Hepatocyte (in vitro differentiated cells): ENCODE data around the gene SLC17A9.

Source experiments
- EZH2 ChIP-seq: fragments of 200-600 bp; sonication (generic); IDR thresholded peaks from 2 replicates; pipeline ENCODE4 v1.6.1; 2016; ENCODE audit warnings: antibody characterized with exemption, mild to moderate bottlenecking, borderline replicate concordance
- EZH2phosphoT487 ChIP-seq: fragments of 200-600 bp; sonication (generic); IDR thresholded peaks from one replicate; pipeline ENCODE4 v1.6.1; 2018; ENCODE audit warnings: antibody characterized with exemption, mild to moderate bottlenecking, low read depth, moderate library complexity; ENCODE audit not compliant: unreplicated experiment, severe bottlenecking
- TF ChIP-seq, protein P1 (sequence below): fragments of 200-600 bp; sonication (generic); IDR thresholded peaks from 2 replicates; pipeline ENCODE4 v1.5.1; 2016; ENCODE audit warnings: antibody characterized with exemption, mild to moderate bottlenecking; ENCODE audit not compliant: poor library complexity

DNA sequence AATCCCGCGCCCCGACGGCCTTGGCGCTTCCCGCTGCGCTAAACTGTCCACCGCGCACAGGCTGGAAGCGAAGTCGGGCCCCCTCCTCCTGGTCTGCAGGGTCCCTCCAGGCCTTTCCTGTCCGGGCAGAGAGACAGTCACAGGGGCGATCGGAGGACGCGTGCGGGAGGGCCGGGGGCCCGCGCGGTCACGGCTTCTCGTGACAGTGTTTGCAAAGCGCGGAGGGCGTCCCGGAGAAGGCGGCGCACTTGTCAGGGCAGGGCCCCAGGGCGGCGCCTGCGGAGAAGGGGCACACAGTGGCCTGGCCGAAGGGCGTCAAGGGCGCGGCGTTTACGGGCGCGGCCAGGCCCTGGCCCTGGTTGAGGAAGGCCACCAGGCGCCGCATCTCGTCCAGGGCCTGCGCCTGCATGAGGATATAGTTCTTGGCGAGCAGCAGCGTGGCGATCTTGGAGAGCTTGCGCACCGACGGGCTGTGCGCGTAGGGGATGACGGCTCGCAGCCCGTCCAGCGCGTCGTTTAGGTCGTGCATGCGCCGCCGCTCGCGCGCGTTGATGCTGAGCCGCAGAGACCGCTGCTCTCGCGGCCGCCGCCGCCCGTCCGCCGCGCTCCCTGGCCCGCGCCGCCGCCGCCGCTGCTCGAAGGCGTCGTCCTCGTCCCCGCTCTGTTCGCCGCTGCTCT, 53.5 kb downstream of the SLC17A9 start:
- TF ChIP-seq, protein P1, sequence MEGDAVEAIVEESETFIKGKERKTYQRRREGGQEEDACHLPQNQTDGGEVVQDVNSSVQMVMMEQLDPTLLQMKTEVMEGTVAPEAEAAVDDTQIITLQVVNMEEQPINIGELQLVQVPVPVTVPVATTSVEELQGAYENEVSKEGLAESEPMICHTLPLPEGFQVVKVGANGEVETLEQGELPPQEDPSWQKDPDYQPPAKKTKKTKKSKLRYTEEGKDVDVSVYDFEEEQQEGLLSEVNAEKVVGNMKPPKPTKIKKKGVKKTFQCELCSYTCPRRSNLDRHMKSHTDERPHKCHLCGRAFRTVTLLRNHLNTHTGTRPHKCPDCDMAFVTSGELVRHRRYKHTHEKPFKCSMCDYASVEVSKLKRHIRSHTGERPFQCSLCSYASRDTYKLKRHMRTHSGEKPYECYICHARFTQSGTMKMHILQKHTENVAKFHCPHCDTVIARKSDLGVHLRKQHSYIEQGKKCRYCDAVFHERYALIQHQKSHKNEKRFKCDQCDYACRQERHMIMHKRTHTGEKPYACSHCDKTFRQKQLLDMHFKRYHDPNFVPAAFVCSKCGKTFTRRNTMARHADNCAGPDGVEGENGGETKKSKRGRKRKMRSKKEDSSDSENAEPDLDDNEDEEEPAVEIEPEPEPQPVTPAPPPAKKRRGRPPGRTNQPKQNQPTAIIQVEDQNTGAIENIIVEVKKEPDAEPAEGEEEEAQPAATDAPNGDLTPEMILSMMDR: no peak
- TF ChIP-seq EZH2 (peak; percentile 75), EZH2phosphoT487 (peak; percentile 24)
